ENCODE measurements around the gene GAL3ST1. TPM values are rescaled to one million over a fixed set of nuclear protein-coding genes. Genes with fewer than 3 reads are reported as not detected.
"Not testable (repeated sequence)": the region's sequence is repeated elsewhere in the genome, so short reads cannot be mapped to it uniquely, and the experiment has no call there.

GAL3ST1 gene
- total RNA-seq, 1 experiment from 2014 or later = not detected

GRCh38 chr22:30598986-30599385, 24.5 kb upstream of the GAL3ST1 start:
- no peak for DNase-seq (ENCODE audit: low spot score)

- no peak for DNase-seq (ENCODE audit: low spot score)
Observed at GRCh38 chr22:30596886-30597285, 22.4 kb upstream of the GAL3ST1 start.

GRCh38 chr22:30596199-30596598, 21.7 kb upstream of the GAL3ST1 start:
- no peak for DNase-seq (ENCODE audit: low spot score)

GRCh38 chr22:30592360-30592713, 17.9 kb upstream of the GAL3ST1 start:
- DNase-seq (ENCODE audit: low spot score) = not testable (repeated sequence)

GRCh38 chr22:30591588-30592359, 17.3 kb upstream of the GAL3ST1 start, which contains the start of gene PES1:
TSS of gene PES1 (minus strand) at chr22:30591910. CDS start at chr22:30591833, 77 bp downstream.
- DNase-seq (ENCODE audit: low spot score) = peak; percentile 97

GRCh38 chr22:30591191-30591587, 16.7 kb upstream of the GAL3ST1 start:
- DNase-seq (ENCODE audit: low spot score) = no peak

GRCh38 chr22:30586414-30586813, 11.9 kb upstream of the GAL3ST1 start:
- no peak for DNase-seq (ENCODE audit: low spot score)

GRCh38 chr22:30584441-30584840, 10.0 kb upstream of the GAL3ST1 start:
- no peak for DNase-seq (ENCODE audit: low spot score)

GRCh38 chr22:30582788-30583545, 8.5 kb upstream of the GAL3ST1 start:
- DNase-seq (ENCODE audit: low spot score) = no peak

GRCh38 chr22:30582051-30582450, 7.6 kb upstream of the GAL3ST1 start:
- no peak for DNase-seq (ENCODE audit: low spot score)

GRCh38 chr22:30580896-30581295, 6.4 kb upstream of the GAL3ST1 start:
- DNase-seq (ENCODE audit: low spot score) = no peak

- DNase-seq (ENCODE audit: low spot score) = no peak
Observed at GRCh38 chr22:30578481-30578880, 4.0 kb upstream of the GAL3ST1 start.

- no peak for DNase-seq (ENCODE audit: low spot score)
Observed at GRCh38 chr22:30575859-30576258, 1.4 kb upstream of the GAL3ST1 start.

- no peak for DNase-seq (ENCODE audit: low spot score)
Observed at GRCh38 chr22:30574997-30575671, 669 bp upstream of the GAL3ST1 start.

GRCh38 chr22:30573594-30574094, 821 bp downstream of the GAL3ST1 start:
- DNase-seq (ENCODE audit: low spot score) = no peak

- DNase-seq (ENCODE audit: low spot score) = no peak
Observed at GRCh38 chr22:30572840-30573593, 1.4 kb downstream of the GAL3ST1 start.

- no peak for DNase-seq (ENCODE audit: low spot score)
Observed at GRCh38 chr22:30572210-30572609, 2.3 kb downstream of the GAL3ST1 start.

- no peak for DNase-seq (ENCODE audit: low spot score)
Observed at GRCh38 chr22:30569674-30570202, 4.7 kb downstream of the GAL3ST1 start.

GRCh38 chr22:30568137-30568805, 6.2 kb downstream of the GAL3ST1 start:
- DNase-seq (ENCODE audit: low spot score) = no peak

- DNase-seq (ENCODE audit: low spot score) = not testable (repeated sequence)
Observed at GRCh38 chr22:30567277-30567676, 7.2 kb downstream of the GAL3ST1 start.

GRCh38 chr22:30566125-30566524, 8.3 kb downstream of the GAL3ST1 start:
- no peak for DNase-seq (ENCODE audit: low spot score)

Measured in H4 (cell line).